ENCODE measurements around the gene C19orf38. TPM values are rescaled to one million over a fixed set of nuclear protein-coding genes. Genes with fewer than 3 reads are reported as not detected.

The C19orf38 gene
- total and polyA plus RNA-seq, 2 of the 4 experiments (the other 2 are of a cell fraction): 0.18 to 0.19 TPM

DNA sequence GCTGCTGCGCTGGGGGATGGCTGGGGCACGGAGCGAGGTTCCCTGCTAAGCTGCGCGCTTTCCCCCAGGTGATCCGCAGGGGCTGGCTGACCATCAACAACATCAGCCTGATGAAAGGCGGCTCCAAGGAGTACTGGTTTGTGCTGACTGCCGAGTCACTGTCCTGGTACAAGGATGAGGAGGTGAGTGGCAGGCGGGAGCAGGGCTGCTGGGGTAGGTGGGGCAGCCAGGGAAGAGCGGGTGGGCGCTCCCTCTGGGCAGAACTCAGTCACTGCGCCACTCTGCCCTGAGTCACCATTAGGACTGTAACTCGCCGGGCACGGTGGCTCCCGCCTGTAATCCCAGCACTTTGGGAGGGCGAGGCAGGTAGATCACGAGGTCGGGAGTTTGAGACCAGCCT, 36.0 kb upstream of the C19orf38 start:
- Histone ChIP-seq H3K27ac (ENCODE audit: insufficient read depth, low read length) (peak overlapping the region; percentile 59), H3K23ac (ENCODE audit: low read depth, low read length) (no peak overlapping the region), H3K79me1 (ENCODE audit: low read depth in 1 of 2, low read length in 2 of 2) (peaks cover 14 to 64% of the 10 kb centered on the region in 2 experiments; a peak in 3 of 4 replicates), H3K9ac (ENCODE audit: low read depth, low read length) (no peak overlapping the region), H3K9me1 (ENCODE audit: insufficient read depth, low read length) (peaks cover 9% of the 10 kb centered on the region), H3K36me3 (ENCODE audit: control insufficient read depth, insufficient read depth, low read length) (peaks cover 61% of the 10 kb centered on the region), H2AK9ac (replicated peaks; ENCODE audit: low read depth, low read length, poor library complexity) (peak overlapping the region; percentile 76), H3K18ac (ENCODE audit: low read depth, low read length) (no peak overlapping the region), H3K56ac (ENCODE audit: extremely low read depth, insufficient read depth, low read length) (no peak overlapping the region), H3K27me3 (ENCODE audit: control insufficient read depth, insufficient read depth, low read length) (no peaks in the 10 kb centered on the region), H4K20me1 (ENCODE audit: insufficient read depth, low read length) (peaks cover 3% of the 10 kb centered on the region), H3K4me2 (ENCODE audit: low read depth, low read length) (no peak overlapping the region), H2AFZ (replicated peaks; ENCODE audit: low read length, poor library complexity) (no peak overlapping the region), H4K8ac (ENCODE audit: low read depth in 2 of 2, low read length in 2 of 2) (peak overlapping the region in 1 of 2 experiments; percentile 17; a peak in 2 of 4 replicates), H3K4me1 (ENCODE audit: control insufficient read depth, insufficient read depth, low read length) (peaks cover 23% of the 10 kb centered on the region), H3K9me3 (ENCODE audit: control insufficient read depth, insufficient read depth, low read length) (no peaks in the 10 kb centered on the region), H2AK5ac (ENCODE audit: low read depth, low read length) (peak overlapping the region; percentile 98), H2BK5ac (ENCODE audit: low read depth, low read length, poor library complexity, severe bottlenecking) (peak overlapping the region; percentile 99), H2BK120ac (ENCODE audit: low read depth, low read length) (peak overlapping the region; percentile 52), H4K5ac (ENCODE audit: low read depth, low read length) (peak overlapping the region; percentile 42), H3K14ac (replicated peaks; ENCODE audit: low read depth, low read length) (0 out of 2 replicates have a peak overlapping the region, but pooled peaks have one; percentile 15), H3K4ac (ENCODE audit: low read depth, low read length) (peak overlapping the region; percentile 66), H2BK20ac (ENCODE audit: low read depth, low read length) (no peak overlapping the region), H2BK15ac (ENCODE audit: low read depth, low read length) (peak overlapping the region; percentile 63; the same call in 1 of the 3 replicates), H3K4me3 (ENCODE audit: insufficient read depth, low read depth, low read length) (no peak overlapping the region), H4K91ac (ENCODE audit: insufficient read depth, low read depth, low read length) (peak overlapping the region; percentile 49)
- ATAC-seq (ENCODE audit: low read depth): no peak
- WGBS, 2 experiments (ENCODE audit: extremely low coverage in 2 of 2, insufficient read length in 1 of 2): 89% methylated on average over 10 of the region's 19 CpGs; no CpG with 5 or more reads in 1 of the 2 experiments
- CTCF ChIA-PET: no interaction called here
- no TSS peak for BruUV-seq (replicated peaks)
- in situ Hi-C loops (cut with MboI; ENCODE audit: low sequenced_read_pairs): no loop called here
- intact Hi-C loops (cut with micrococcal nuclease): no loop called here
- POLR2A ChIA-PET (ENCODE audit: unreplicated experiment): no interaction called here
- dilution Hi-C loops (cut with HindIII; ENCODE audit: low sequenced_read_pairs, unreplicated experiment): no loop called here
- no peak for TF ChIP-seq NFE2L2 (IDR thresholded peaks at IDR 0.05; ENCODE audit: low read depth, low read length)
- DNase-seq: no peak

Measured in IMR-90 (cell line).